Lower lobe of right lung (tissue), 2 donors: ENCODE data around the gene PGAM5. TPM values are rescaled to one million over a fixed set of nuclear protein-coding genes. Genes with fewer than 3 reads are reported as not detected.

Experiments used
- ATAC-seq, 2 donors: fragments of 200-7000 bp; cut with Tn5 transposase; one replicate each; pipeline ENCODE4 v1.9.1; 2020 to 2022; ENCODE audit warnings: mild to moderate bottlenecking in 2 of 2, moderate library complexity in 2 of 2
- DNase-seq: peaks from one replicate; pipeline ENCODE4 v3.0.0-alpha.2; 2020
- H3K27ac ChIP-seq: fragments of 200-600 bp; one replicate; pipeline ENCODE4 v1.8.0; 2022
- H3K27me3 ChIP-seq: fragments of 200-600 bp; one replicate; pipeline ENCODE4 v1.8.0; 2022; ENCODE audit warnings: low read depth
- H3K36me3 ChIP-seq: fragments of 200-600 bp; one replicate; pipeline ENCODE4 v1.8.0; 2022; ENCODE audit warnings: mild to moderate bottlenecking
- H3K4me1 ChIP-seq: fragments of 200-600 bp; one replicate; pipeline ENCODE4 v1.8.0; 2022
- H3K4me3 ChIP-seq: fragments of 200-600 bp; one replicate; pipeline ENCODE4 v1.8.0; 2022; ENCODE audit warnings: mild to moderate bottlenecking
- H3K9me3 ChIP-seq: fragments of 200-600 bp; one replicate; pipeline ENCODE4 v1.8.0; 2022
- intact Hi-C: fragments of 100-400 bp; cut with DNase I; formaldehyde crosslinking; loops from one replicate; pipeline ENCODE4 v1.11.0; 2022
- total RNA-seq: library from RNA; stranded (reverse); fragmentation: NEBNext Ultra II Directional; extraction: Animal tissue kit (Norgen Biotek cat#: 25700); gene quantifications from one replicate; pipeline ENCODE4 v1.2.1, GENCODE V29; 2021
- TF ChIP-seq, protein P1 (sequence below): fragments of 200-600 bp; IDR thresholded peaks from one replicate; pipeline ENCODE4 v1.8.0; 2022; ENCODE audit warnings: antibody characterized with exemption, mild to moderate bottlenecking
- donor health status: DM: no; HTN: yes; CAD: no; lungs with severe emphysema.

The PGAM5 gene
- total RNA-seq, 1 donor from 2014 or later, result 21.7 TPM

DNA sequence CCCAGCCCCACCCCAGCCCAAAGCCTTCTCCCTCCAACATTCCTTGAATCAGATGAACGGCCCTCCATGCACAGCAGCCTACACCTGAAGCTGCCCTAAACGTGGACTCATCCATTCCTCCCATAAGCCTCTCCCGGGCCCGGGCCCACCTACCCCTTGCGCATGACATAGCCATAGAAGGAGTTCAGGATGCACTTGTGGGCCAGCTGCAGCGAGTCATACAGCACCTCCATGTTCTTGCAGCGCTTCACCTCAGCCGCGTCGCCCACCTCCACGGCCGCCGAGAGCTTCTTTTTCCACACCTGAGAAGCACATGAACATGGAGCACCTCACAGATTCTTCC is 45.5 kb upstream of the PGAM5 start:
- Histone ChIP-seq H3K4me3 (no peak overlapping the region), H3K9me3 (no peaks in the 10 kb centered on the region), H3K27me3 (no peaks in the 10 kb centered on the region), H3K4me1 (no peaks in the 10 kb centered on the region), H3K27ac (no peak overlapping the region), H3K36me3 (peaks cover 95% of the 10 kb centered on the region)
- intact Hi-C loops, result no loop called here
- TF ChIP-seq, protein P1, sequence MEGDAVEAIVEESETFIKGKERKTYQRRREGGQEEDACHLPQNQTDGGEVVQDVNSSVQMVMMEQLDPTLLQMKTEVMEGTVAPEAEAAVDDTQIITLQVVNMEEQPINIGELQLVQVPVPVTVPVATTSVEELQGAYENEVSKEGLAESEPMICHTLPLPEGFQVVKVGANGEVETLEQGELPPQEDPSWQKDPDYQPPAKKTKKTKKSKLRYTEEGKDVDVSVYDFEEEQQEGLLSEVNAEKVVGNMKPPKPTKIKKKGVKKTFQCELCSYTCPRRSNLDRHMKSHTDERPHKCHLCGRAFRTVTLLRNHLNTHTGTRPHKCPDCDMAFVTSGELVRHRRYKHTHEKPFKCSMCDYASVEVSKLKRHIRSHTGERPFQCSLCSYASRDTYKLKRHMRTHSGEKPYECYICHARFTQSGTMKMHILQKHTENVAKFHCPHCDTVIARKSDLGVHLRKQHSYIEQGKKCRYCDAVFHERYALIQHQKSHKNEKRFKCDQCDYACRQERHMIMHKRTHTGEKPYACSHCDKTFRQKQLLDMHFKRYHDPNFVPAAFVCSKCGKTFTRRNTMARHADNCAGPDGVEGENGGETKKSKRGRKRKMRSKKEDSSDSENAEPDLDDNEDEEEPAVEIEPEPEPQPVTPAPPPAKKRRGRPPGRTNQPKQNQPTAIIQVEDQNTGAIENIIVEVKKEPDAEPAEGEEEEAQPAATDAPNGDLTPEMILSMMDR, result no peak
- DNase-seq (no peak), ATAC-seq (no peak)

DNA sequence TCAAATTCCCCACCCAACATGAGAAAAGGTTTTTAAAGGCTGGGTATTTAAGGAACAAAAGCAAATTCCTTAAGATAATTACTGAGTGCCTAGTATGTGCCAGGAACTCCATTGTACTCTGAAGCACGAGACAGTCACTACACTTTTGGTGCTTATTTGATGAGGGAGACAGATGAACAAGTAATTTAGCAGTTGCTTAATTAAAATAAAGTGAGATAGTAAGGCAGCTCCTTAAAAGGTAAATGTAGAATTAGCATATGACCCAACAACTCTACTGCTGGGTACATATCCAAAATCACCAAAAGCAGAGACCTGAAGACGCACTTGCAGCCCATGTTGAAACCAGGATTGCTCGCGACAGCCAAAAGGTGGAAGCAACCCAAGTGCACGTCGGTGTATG is 44.8 kb upstream of the PGAM5 start:
- H3K9me3 ChIP-seq, result no peaks in the 10 kb centered on the region
- H3K27ac ChIP-seq, result no peak overlapping the region
- no peaks in the 10 kb centered on the region for H3K4me1 ChIP-seq
- TF ChIP-seq, protein P1, result no peak
- H3K36me3 ChIP-seq, result peaks cover 93% of the 10 kb centered on the region
- DNase-seq (no peak), ATAC-seq (no peak)
- intact Hi-C loops, result no loop called here
- H3K4me3 ChIP-seq, result no peak overlapping the region
- no peaks in the 10 kb centered on the region for H3K27me3 ChIP-seq

DNA sequence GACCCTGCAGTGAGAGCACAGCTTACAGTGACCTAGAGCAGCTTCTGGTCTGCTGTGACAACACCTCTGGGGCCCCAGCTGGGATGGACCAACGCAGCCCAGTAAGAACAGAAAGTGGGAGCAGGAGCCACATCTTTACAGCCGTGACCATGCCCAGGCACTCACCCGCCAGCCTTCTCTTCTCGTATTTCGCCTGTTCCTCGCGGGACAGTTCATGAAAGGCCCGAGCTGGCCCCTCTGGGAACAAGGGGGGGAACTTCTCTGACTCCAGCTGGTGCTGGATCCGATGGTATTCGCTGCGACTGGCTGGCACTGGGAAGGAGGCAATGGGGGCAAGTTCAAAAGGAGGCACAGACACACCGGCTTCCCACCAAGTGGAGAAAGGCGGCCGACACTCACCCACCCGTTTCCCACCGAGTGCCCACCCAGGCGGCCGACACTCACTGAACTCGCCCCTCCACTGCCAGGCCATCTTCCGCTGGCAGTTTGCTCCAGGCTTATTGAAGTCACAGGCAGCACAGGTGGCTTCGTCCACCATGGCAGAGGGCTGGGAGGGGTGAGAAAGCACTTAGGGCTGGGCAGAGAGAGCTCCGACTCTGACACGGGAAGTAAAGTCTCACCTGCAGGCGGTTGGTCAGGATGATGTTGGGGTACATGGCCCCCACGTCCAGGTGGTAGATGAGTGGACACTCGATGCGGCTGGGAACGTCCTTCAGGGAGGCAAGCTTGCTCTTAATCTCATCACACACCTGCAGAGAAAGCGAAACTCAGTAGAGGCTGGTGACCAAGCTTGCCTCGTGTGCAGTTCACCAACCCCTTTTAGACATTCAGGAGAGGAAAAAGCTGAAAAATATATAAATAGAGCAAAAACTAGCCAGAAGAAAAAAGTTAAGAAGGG is 42.2 kb upstream of the PGAM5 start:
- DNase-seq (no peak), ATAC-seq (no peak)
- intact Hi-C loops, result no loop called here
- peaks cover 86% of the 10 kb centered on the region for H3K36me3 ChIP-seq
- no peak overlapping the region for H3K4me3 ChIP-seq
- TF ChIP-seq, protein P1, result no peak
- H3K27ac ChIP-seq, result no peak overlapping the region
- no peaks in the 10 kb centered on the region for H3K4me1 ChIP-seq
- no peaks in the 10 kb centered on the region for H3K27me3 ChIP-seq
- H3K9me3 ChIP-seq, result no peaks in the 10 kb centered on the region

DNA sequence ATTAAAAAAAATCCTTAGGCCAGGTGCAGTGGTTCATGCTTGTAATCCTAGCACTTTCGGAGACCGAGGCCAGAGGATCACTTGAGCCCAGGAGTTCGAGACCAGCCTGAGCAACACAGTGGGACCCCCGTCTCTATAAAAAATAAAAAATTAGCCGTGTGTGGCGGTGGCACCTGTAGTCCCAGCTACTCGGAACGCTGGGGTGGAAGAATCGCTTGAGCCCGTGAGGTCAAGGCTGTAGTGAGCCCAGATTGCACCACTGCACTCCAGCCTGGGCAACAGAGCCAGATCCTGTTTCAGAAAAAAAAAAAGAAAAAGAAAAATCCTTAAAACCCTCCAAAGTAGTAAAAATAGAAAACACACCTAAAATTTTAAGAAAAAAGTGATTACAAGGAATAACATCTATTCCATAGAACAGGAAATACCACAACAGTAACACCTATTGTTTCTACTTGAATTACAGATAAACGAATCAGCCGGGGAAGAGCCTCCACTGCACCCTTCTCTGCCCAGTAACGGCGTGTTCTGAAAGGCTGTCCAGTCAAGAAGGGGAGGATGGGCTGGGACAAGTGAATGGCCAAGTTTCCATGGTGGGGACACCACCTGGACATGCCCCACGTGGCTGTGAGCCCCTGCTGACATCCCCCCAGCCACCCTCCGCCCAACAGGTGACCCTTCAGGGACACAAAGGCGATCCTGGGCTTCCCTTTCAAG is 41.3 kb upstream of the PGAM5 start:
- H3K9me3 ChIP-seq, result no peaks in the 10 kb centered on the region
- no peak overlapping the region for H3K27ac ChIP-seq
- TF ChIP-seq, protein P1, result no peak
- peaks cover 80% of the 10 kb centered on the region for H3K36me3 ChIP-seq
- intact Hi-C loops, result no loop called here
- ATAC-seq (no peak), DNase-seq (no peak)
- H3K27me3 ChIP-seq, result no peaks in the 10 kb centered on the region
- H3K4me1 ChIP-seq, result no peaks in the 10 kb centered on the region
- H3K4me3 ChIP-seq, result no peak overlapping the region

DNA sequence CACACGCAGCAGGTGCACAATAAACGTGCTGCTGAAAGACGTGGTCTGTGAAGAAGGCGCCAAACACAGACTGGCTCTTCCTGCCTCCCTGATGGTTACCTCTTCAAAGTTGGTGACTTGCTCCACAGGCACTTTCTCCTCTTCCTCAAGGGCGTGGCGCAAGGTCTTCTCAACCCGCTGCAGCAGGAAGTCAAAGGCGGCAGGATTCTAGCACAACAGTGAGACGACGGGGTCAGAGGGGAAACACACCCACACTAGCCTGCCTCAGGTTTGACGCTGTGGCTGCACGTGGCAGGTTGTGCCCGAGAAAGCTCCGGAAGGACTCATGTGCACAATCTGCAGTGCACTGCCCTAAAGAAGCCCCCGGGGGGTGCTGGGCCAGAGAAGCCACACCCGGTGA is 38.5 kb upstream of the PGAM5 start:
- Histone ChIP-seq H3K4me3 (no peak overlapping the region), H3K27ac (no peak overlapping the region), H3K9me3 (no peaks in the 10 kb centered on the region), H3K36me3 (peaks cover 77% of the 10 kb centered on the region), H3K4me1 (no peaks in the 10 kb centered on the region), H3K27me3 (no peaks in the 10 kb centered on the region)
- intact Hi-C loops, result no loop called here
- no peak for DNase-seq
- ATAC-seq, result no peak
- TF ChIP-seq, protein P1, result no peak
